Parathyroid adenoma (tissue), 2 donors: ENCODE data around the gene TRPC5OS.

Experiments
- H2AFZ ChIP-seq: fragments of 300-600 bp; sonication (generic); one replicate; pipeline ENCODE4 v1.7.0; 2017; ENCODE audit warnings: antibody characterized with exemption, mild to moderate bottlenecking
- H3K27ac ChIP-seq: fragments of 300-600 bp; sonication (generic); one replicate; pipeline ENCODE4 v1.7.0; 2017
- H3K27me3 ChIP-seq: fragments of 300-600 bp; sonication (generic); one replicate; pipeline ENCODE4 v1.7.0; 2017; ENCODE audit warnings: low read length; ENCODE audit not compliant: control insufficient read depth, insufficient read depth
- H3K36me3 ChIP-seq: fragments of 300-600 bp; sonication (generic); one replicate; pipeline ENCODE4 v1.7.0; 2017; ENCODE audit warnings: low read length; ENCODE audit not compliant: control insufficient read depth, insufficient read depth
- H3K4me1 ChIP-seq: fragments of 300-600 bp; sonication (generic); one replicate; pipeline ENCODE4 v1.7.0; 2017; ENCODE audit warnings: control low read depth
- H3K4me2 ChIP-seq: fragments of 300-600 bp; sonication (generic); one replicate; pipeline ENCODE4 v1.7.0; 2017; ENCODE audit warnings: low read length
- H3K4me3 ChIP-seq: fragments of 300-600 bp; sonication (generic); one replicate; pipeline ENCODE4 v1.7.0; 2017; ENCODE audit warnings: low read depth, low read length
- H3K79me2 ChIP-seq: fragments of 300-600 bp; sonication (generic); one replicate; pipeline ENCODE4 v1.7.0; 2017; ENCODE audit warnings: control low read depth
- H3K9ac ChIP-seq: fragments of 300-600 bp; sonication (generic); one replicate; pipeline ENCODE4 v1.7.0; 2017; ENCODE audit warnings: mild to moderate bottlenecking
- H3K9me3 ChIP-seq: fragments of 300-600 bp; sonication (generic); one replicate; pipeline ENCODE4 v1.7.0; 2017; ENCODE audit warnings: low read length; ENCODE audit not compliant: control insufficient read depth
- CTCF ChIP-seq: fragments of 300-600 bp; sonication (generic); IDR thresholded peaks from one replicate; pipeline ENCODE4 v1.7.0; 2017; ENCODE audit warnings: antibody characterized with exemption, mild to moderate bottlenecking
- donor health status: primary hyperparathyroidism.

Gene TRPC5OS

GRCh38 chrX:111914398-111915090, 38.6 kb downstream of the TRPC5OS start:
- no peaks in the 10 kb centered on the region for H3K9me3 ChIP-seq
- TF ChIP-seq CTCF: no peak
- no peaks in the 10 kb centered on the region for H3K27me3 ChIP-seq
- H3K9ac ChIP-seq: no peak overlapping the region
- no peaks in the 10 kb centered on the region for H3K36me3 ChIP-seq
- no peak overlapping the region for H3K4me2 ChIP-seq
- H2AFZ ChIP-seq: no peak overlapping the region
- H3K4me1 ChIP-seq: no peaks in the 10 kb centered on the region
- no peaks in the 10 kb centered on the region for H3K79me2 ChIP-seq
- H3K4me3 ChIP-seq: no peak overlapping the region
- no peak overlapping the region for H3K27ac ChIP-seq

- no peaks in the 10 kb centered on the region for H3K79me2 ChIP-seq
- no peak overlapping the region for H3K9ac ChIP-seq
- no peak overlapping the region for H2AFZ ChIP-seq
- no peaks in the 10 kb centered on the region for H3K36me3 ChIP-seq
- no peaks in the 10 kb centered on the region for H3K4me1 ChIP-seq
- no peaks in the 10 kb centered on the region for H3K27me3 ChIP-seq
- no peak overlapping the region for H3K4me2 ChIP-seq
- H3K9me3 ChIP-seq: no peaks in the 10 kb centered on the region
- TF ChIP-seq CTCF: no peak
- no peak overlapping the region for H3K27ac ChIP-seq
- no peak overlapping the region for H3K4me3 ChIP-seq
Measured at GRCh38 chrX:111917591-111917990, 41.6 kb downstream of the TRPC5OS start.

- Histone ChIP-seq H3K27me3 (no peaks in the 10 kb centered on the region), H3K4me2 (no peak overlapping the region), H3K36me3 (no peaks in the 10 kb centered on the region), H3K4me3 (no peak overlapping the region), H3K9me3 (no peaks in the 10 kb centered on the region), H3K27ac (no peak overlapping the region), H2AFZ (no peak overlapping the region), H3K4me1 (no peaks in the 10 kb centered on the region), H3K79me2 (no peaks in the 10 kb centered on the region), H3K9ac (no peak overlapping the region)
- TF ChIP-seq CTCF: no peak
Measured at GRCh38 chrX:111928456-111928855, 52.5 kb downstream of the TRPC5OS start.
